ENCODE data around the gene DIS3.
"Not testable (repeated sequence)": the region's sequence is repeated elsewhere in the genome, so short reads cannot be mapped to it uniquely, and the experiment has no call there.

DIS3 gene

GRCh38 chr13:72737033-72737432, 44.7 kb downstream of the DIS3 start:
- DNase-seq (ENCODE audit: insufficient read length, low spot score), result no peak
- FAIRE-seq, result no peak
- TF ChIP-seq, protein P1, sequence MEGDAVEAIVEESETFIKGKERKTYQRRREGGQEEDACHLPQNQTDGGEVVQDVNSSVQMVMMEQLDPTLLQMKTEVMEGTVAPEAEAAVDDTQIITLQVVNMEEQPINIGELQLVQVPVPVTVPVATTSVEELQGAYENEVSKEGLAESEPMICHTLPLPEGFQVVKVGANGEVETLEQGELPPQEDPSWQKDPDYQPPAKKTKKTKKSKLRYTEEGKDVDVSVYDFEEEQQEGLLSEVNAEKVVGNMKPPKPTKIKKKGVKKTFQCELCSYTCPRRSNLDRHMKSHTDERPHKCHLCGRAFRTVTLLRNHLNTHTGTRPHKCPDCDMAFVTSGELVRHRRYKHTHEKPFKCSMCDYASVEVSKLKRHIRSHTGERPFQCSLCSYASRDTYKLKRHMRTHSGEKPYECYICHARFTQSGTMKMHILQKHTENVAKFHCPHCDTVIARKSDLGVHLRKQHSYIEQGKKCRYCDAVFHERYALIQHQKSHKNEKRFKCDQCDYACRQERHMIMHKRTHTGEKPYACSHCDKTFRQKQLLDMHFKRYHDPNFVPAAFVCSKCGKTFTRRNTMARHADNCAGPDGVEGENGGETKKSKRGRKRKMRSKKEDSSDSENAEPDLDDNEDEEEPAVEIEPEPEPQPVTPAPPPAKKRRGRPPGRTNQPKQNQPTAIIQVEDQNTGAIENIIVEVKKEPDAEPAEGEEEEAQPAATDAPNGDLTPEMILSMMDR (IDR thresholded peaks at IDR 0.05; ENCODE audit: insufficient read depth, missing control alignments), result no peak

DNA sequence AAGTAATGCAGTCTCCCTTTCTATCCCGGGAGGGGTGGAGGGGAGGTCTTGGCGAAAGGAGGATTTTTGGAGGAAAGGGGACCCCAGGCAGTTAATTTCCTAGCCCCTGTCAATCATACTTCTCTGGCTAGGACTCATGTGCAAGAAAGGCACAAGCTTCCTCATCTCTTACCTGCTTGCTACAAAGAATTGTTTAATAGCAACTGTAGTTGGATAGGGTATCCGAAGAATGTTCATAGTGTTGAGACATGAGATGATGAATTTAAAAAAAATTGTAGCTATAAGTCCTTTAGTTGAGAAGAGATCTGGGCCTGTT, 53.5 kb downstream of the DIS3 start:
- TF ChIP-seq, protein P1 (IDR thresholded peaks at IDR 0.05; ENCODE audit: insufficient read depth, missing control alignments), result no peak
- DNase-seq (ENCODE audit: insufficient read length, low spot score) (no peak), FAIRE-seq (no peak)

GRCh38 chr13:72727417-72728289, 54.0 kb downstream of the DIS3 start, which contains the start of the genes BORA and MZT1:
BORA (plus strand) TSS chr13:72727923; CDS start chr13:72728941, 1,018 bp downstream.
MZT1 (minus strand) TSS chr13:72727629; CDS start chr13:72727602, 27 bp downstream.
- TF ChIP-seq, protein P1 (IDR thresholded peaks at IDR 0.05; ENCODE audit: insufficient read depth, missing control alignments), result no peak
- DNase-seq (ENCODE audit: insufficient read length, low spot score), result peak; percentile 35
- FAIRE-seq, result no peak

DNA sequence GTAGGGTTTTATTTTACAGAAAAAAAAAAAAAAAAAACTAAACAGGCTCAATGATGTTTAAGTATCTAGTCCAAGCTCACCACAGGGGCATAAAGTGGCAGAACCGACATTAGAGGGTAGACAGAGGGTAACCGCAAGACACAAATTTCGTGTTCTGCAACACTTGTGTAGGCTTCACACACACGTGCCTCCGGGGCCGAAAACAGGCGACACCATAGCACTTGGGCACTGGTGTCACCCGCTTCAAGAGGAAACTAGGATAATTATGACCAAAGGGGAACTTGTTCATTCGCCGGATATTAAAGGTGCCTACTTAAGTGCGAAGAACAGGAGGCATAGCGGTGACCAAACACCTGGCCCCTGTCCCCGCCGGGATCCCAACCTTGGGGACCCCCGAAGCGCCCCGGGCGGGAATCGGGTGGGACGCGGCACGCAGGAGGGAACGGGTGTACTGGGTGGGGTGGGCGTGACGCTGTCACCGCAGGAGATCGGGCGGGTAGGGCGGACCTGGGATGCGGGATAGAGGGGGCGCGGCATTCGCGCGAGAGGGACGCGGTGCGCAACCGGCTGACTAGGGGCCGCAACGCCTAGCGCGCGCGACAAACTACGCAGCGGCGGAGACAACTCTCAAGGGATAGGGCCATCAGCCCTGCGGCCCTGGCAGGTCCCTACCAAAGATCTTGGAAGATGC, 54.8 kb downstream of the DIS3 start:
- FAIRE-seq, result no peak
- no peak for DNase-seq (ENCODE audit: insufficient read length, low spot score)
- TF ChIP-seq, protein P1 (IDR thresholded peaks at IDR 0.05; ENCODE audit: insufficient read depth, missing control alignments), result no peak

- not testable (repeated sequence) for FAIRE-seq; DNase-seq (ENCODE audit: insufficient read length, low spot score)
Measured at GRCh38 chr13:72726185-72726584, 55.5 kb downstream of the DIS3 start.

GRCh38 chr13:72716776-72717175, 64.9 kb downstream of the DIS3 start:
- DNase-seq (ENCODE audit: insufficient read length, low spot score) (no peak), FAIRE-seq (no peak)
- TF ChIP-seq, protein P1 (IDR thresholded peaks at IDR 0.05; ENCODE audit: insufficient read depth, missing control alignments), result no peak

All from D721Med (cell line).